ENCODE data around the gene PICK1.

GRCh38 chr22:38089474-38089851 lies 32.3 kb downstream of the PICK1 start:
- TF ChIP-seq MAX (IDR thresholded peaks at IDR 0.05) = no peak
- no peak for TF ChIP-seq RAD21 (IDR thresholded peaks at IDR 0.05; ENCODE audit: low read depth)
- no peak for TF ChIP-seq USF1 (IDR thresholded peaks at IDR 0.05)
- no peak for TF ChIP-seq TEAD4 (IDR thresholded peaks at IDR 0.05)
- TF ChIP-seq EP300 (IDR thresholded peaks at IDR 0.05; ENCODE audit: borderline replicate concordance) = no peak
- no peak for TF ChIP-seq REST (IDR thresholded peaks at IDR 0.05; ENCODE audit: low read depth)
- TF ChIP-seq ZBTB7A (IDR thresholded peaks at IDR 0.05; ENCODE audit: low read depth) = no peak
